ENCODE results near the gene DEFB126.

DNA sequence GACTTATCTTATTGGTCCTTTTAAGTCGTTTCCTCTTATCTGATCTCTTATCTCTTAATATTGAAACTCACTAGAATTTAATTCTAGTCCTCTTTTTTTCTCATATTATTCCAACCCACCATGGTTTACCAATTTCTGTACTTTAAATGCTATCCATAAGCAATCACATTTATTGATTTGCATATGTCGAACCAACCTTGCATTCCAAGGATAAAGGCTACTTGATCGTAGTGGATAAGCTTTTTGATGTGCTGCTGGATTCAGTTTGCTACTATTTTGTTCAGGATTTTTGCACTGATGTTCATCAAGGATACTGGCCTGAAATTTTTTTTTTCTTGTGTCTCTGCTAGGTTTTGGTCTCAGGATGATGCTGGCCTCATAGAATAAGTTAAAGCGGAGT, 47.2 kb upstream of the DEFB126 start:
- TF ChIP-seq, protein P1, sequence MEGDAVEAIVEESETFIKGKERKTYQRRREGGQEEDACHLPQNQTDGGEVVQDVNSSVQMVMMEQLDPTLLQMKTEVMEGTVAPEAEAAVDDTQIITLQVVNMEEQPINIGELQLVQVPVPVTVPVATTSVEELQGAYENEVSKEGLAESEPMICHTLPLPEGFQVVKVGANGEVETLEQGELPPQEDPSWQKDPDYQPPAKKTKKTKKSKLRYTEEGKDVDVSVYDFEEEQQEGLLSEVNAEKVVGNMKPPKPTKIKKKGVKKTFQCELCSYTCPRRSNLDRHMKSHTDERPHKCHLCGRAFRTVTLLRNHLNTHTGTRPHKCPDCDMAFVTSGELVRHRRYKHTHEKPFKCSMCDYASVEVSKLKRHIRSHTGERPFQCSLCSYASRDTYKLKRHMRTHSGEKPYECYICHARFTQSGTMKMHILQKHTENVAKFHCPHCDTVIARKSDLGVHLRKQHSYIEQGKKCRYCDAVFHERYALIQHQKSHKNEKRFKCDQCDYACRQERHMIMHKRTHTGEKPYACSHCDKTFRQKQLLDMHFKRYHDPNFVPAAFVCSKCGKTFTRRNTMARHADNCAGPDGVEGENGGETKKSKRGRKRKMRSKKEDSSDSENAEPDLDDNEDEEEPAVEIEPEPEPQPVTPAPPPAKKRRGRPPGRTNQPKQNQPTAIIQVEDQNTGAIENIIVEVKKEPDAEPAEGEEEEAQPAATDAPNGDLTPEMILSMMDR (IDR thresholded peaks at IDR 0.05), result no peak
- no peak for TF ChIP-seq ZFX (IDR thresholded peaks at IDR 0.05; ENCODE audit: borderline replicate concordance)
